GM18907 (cell line): Measurements from ENCODE around the gene HNRNPU.

Experiments used
- ATAC-seq: cut with Tn5 transposase; IDR thresholded peaks from one replicate; pipeline ENCODE4 v1.9.1; 2021; ENCODE audit warnings: mild to moderate bottlenecking, moderate library complexity; ENCODE audit not compliant: unreplicated experiment

HNRNPU gene

DNA sequence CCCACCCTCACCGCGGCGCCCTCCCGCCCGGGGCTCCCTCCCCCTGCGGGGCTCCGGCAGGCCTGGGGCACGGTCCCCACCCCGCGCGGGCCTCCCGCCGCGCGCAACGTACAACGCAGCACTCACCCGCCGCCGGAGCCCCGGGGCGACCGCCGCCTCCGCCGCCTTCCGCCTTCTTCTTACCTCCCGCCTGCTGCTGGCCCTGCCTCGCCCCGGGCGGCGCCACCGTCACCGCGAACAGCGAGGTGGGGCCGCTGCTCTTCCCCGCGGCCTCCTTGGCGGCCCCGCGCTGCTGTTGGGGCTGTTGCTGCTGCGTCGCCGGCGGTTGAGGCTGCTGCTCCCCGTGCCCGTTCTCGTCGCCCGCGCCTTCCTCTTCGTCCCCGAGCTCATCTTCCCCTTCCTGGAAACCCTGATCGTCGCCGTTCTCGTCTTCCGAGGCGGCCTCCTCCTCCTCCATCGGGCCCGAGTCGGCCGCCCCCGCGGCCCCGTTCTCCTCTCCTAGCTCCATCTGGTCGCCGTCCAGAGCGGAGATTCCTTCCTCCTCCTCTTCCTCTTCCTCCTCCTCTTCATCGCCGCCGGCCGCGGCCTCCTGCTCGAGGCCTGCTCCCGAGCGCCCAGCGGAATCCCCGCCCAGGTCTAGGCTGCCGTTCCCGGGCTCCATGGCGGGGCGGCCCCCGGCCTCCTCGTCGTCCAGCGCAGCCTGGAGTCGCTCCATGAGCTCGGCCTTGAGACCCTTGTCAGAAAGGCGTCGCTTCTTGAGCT is 671 bp downstream of the HNRNPU start:
- peak; percentile 15 for ATAC-seq

- peak; percentile 59 for ATAC-seq
These were observed 1.4 kb downstream of the HNRNPU start for GRCh38 chr1:244862699-244863490.

- no peak for ATAC-seq
These were observed 2.0 kb downstream of the HNRNPU start for GRCh38 chr1:244862354-244862698.

GRCh38 chr1:244861683-244862082 is 2.7 kb downstream of the HNRNPU start:
- no peak for ATAC-seq

DNA sequence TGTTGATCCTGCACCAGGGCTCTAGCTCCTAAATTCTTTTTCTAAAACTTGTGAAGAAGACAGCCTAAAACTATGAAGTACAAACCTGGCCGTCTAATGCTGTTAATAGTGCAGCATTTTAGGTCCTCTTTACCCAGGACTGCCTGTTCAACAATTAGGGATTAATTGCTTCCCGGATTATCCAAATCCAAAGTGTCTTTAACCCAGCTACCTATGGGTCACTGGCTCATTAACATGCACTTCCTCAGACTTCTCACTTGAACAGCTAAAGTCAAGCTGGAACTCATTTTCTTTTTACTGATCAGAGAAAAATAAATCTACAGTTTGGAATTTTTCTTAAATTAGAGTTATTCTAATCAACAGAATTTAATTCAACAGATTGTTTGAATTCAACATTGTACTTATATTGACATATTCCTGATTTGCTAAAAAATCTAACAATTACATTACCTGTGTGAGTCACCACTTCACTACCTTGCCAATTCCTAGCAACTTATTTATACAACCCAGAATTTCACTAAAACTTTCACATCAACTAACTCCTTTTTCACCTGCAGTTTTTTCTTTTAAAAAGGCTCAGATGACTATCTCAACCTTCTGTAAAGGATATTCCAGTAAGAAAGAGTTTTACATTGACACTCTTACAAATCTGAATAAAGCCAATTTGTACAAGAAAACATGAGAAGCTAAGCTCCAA is 3.3 kb downstream of the HNRNPU start:
- ATAC-seq, result no peak

GRCh38 chr1:244860078-244860477 is 4.3 kb downstream of the HNRNPU start:
- no peak for ATAC-seq

DNA sequence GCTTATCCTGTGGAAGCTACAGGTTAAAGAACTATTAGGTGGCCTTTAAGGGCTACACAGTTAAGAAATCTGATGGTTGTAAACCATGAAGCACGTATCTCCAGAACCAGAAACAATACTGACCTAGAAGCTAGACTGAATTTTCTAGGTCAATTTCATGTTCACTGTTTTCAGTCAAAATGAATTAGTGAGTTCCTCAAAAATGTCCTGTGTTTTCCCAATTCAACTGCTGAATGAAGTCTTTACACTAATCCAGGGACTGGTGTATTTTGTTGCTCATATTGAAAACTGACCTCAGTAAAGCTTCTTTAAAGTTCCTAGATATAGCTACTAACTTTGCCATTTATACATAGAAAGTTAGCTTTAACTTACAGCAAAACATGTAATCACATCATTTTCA is 6.0 kb downstream of the HNRNPU start:
- no peak for ATAC-seq

DNA sequence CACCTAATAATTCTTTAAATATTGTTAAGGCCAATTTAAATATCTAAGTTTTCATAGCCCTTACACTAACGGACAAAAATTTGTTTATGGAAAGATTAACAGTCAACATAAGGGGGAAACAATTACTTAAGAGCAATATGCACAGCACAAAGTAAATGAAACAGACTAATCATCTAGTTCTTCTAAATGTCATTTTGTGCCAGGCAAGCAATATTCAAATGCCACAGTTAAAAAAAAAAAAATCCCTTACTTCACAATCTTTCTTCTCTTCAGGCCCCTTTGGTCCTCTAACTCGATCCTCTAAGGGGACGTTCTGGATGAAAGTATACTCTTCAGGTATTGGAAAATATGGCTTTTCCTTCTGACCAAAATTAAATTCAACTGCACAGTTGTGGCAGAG is 6.6 kb downstream of the HNRNPU start:
- no peak for ATAC-seq

GRCh38 chr1:244854865-244855578 is 9.3 kb downstream of the HNRNPU start:
- ATAC-seq, result no peak

DNA sequence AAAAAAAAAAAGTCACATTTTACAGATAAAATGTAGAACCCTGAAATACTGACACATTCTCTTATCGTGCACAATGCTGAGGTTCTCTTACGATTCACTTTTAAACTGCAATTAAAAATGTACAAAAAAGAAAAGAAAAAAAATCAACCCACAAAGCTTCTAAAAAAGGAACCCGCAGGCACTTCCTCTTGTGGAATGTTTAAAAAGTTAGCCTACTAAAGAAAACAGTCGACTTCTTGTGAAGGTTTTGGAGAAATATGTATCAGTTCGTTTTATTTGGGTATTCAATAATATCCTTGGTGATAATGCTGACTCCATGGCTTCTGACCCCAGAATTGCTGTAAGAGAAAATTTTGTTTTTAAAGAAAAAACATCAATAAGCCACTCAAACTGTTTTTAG is 10.2 kb downstream of the HNRNPU start:
- ATAC-seq, result no peak

- ATAC-seq, result no peak
These were observed 11.6 kb downstream of the HNRNPU start for GRCh38 chr1:244852694-244853093.

GRCh38 chr1:244851546-244852231 is 12.7 kb downstream of the HNRNPU start:
- ATAC-seq, result no peak

GRCh38 chr1:244850896-244851295 is 13.4 kb downstream of the HNRNPU start:
- ATAC-seq, result no peak

DNA sequence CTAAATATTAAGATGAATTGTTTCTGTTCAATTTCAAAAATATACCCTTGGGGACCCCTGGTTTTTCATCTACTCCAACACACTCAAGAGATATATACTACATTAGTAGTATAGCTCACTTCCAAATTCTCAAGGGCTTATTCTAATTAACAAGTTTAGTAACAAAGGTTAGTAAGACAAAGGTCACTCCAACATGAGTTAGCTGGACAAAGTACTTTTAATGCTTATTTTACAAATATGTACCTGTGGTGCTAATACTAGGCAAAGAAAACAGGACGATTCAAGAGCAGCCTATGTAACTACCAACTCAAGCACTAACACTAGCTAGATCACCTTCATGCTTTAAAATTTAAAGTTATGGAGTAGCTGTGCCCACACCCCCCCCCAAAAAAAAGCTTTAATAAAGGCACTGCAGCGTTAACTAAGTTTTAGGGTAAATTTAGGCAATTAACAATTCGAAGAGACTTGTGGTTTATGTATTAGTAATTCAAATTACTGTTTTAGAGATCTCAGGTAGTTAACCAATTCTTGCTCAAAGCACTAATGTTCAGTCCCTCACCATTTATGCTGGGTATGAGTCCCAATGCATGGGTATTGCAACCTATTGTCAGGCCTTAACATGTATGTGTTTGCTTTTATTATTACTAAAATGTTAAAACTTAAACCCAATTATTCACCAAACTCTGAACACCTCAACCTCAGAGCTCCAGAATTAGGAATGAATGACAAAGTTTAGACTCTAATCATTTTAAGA is 14.1 kb downstream of the HNRNPU start:
- ATAC-seq, result no peak

DNA sequence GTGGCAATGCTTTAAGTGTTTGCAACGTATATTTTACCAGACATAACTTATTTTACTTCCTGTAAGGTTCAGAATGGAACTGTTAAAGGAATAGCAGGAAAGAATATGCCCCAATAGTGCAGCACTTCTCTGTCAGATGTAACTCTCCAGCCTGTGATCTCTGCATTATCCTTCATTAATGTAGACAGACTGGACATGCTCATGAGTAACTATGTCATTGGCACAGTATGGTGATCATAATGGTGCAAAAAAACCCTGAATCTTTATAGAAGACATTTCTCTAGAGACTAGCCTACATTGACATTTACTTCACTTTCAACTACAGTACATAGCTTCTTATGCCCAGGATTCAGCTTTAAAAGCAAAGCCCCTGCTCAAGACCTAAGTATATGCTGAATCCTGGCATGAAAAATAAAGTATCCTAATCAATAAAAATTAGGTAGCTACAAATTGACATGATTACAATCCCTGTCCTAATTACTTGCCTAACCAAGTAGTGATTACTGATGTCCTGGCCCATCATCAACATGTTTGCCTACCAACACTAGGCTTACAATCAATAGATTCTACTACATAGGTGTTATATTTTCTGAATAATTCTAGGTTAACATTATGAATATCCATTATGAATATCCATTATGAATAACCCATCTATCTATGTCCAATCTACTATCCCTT is 15.0 kb downstream of the HNRNPU start:
- no peak for ATAC-seq

- no peak for ATAC-seq
These were observed 17.7 kb downstream of the HNRNPU start for GRCh38 chr1:244846653-244847052.

DNA sequence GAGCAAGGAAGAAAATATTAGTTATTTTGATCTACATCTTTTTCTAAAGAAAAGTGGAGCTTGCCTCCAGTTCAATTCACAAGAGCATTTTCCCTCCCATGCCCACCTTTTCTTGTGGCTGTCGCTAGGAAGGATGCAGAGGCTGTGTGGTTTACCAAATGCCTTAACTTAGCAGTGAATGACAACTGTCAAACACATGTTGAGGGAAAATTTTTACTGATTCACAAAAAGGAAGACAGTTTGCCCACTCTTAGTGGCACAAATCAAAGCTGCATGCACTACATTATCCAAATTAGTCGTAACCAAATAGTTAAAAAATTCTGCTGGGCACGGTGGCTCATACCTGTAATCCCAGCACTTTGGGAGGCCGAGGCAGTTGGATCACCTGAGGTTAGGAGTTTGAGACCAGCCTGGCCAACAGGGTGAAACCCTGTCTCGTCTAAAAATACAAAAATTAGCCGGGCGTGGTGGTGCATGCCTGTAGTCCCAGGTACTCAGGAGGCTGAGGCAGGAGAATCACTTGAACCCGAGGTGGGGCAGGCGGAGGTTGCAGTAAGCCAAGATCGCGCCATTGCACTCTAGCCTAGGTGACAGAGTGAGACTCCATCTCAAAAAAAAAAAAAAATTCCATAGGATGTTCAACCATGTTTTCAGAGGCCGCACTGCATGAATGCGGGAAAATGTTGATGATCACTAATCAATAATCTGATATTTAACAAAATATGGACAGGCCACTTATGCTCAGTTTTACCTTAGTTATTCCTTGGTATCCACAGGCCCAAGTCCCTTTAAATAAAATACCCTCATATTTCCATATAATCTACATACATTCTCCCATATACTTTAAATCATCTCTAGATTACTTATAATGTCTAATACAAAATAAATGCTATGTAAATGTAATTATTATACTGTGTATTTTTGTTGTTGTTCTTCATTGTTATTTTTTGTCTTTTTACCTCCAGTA is 19.9 kb downstream of the HNRNPU start:
- ATAC-seq, result no peak
